Measurements from ENCODE around the gene FGF14.

FGF14 gene

DNA sequence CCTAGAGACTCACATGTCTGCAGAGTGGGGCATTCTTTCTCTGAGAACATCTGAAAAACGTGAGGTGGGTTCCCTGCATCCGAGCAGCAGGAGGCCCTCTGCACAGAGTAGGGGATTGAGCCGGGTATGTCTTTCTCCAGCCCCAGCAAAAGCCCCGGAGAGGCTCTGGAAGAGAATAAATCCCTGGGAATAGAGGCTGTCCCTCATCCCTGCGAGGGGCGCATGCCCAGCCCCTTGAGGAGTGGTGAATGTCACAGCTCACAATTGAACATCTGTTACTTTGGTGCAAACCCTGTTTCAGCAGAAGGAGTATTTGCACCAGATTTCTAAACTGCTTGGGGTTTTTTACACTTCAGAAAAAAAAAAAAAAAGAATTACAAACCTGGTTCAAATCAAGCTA is 164.6 kb downstream of the FGF14 start:
- no peak for DNase-seq

DNA sequence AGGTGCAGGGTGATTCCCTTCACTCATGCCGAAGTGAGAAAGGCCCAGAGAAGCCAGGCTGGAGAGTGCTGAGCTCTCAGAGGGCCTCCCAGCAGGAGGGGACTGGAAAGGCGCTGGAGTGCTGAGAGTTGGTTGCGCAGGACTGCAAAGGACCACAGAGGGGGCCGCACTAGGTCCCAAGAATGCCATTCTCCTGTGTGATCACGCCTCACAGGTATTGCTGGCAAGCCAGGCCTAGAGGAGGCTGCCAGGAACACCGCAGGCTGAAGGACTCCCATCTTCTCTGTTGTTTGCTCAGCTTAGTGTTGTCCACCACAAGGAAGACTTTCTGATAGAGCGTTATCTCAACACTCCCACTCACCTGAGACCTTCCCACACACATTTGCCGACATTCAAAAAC is 165.0 kb downstream of the FGF14 start:
- DNase-seq: no peak

GRCh38 chr13:102236341-102236740 is 165.5 kb downstream of the FGF14 start:
- DNase-seq: no peak

DNA sequence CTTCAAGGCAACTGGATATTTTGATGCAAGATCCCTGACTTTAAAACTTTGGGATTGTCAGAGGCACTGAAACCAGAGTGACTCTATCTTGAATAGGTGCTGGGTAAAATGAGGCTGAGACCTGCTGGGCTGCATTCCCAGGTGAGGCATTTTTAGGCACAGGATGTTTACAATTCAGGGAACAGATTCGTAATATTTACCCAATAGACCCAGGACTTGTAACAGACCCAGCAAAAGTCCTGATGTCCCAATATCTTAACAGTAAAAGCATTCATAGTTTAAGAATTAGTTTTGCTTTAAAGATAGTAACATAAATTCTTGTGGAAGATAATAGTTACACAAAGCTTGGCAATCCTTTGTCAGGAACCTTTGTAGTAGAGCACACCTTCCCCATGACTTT is 166.2 kb downstream of the FGF14 start:
- DNase-seq: no peak

- DNase-seq: no peak
Observed at GRCh38 chr13:102234618-102235017, 167.2 kb downstream of the FGF14 start.

DNA sequence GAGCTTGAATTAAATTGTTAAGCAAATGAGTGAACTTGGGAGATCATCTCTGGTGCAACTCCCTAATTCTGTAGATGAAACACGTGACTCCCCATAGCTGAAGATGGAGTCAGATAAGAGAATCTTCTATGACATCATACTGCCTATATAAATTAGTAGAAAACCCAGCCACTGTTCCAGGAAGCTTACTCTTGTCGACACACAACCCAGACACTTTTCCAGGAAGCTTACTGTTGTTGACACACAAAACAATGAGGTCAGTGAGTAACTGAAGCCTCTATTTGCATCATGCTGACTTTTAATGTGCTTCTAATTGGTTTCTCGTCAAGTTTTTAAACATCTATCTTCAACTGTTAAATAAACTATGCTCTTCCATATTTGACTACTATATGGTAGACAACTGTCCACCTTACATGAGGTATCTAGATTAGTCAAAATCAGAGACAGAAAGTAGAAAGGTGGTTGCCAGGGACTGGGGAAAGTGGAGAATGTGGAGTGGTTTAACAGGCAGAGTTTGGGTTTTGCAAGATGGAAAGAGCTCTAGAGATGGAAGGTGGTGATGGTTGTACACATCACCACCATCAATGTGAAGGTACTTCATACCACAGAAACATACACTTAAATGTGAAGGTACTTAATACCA is 168.2 kb downstream of the FGF14 start:
- DNase-seq: no peak

- no peak for DNase-seq
Observed at GRCh38 chr13:102231479-102231878, 170.4 kb downstream of the FGF14 start.

DNA sequence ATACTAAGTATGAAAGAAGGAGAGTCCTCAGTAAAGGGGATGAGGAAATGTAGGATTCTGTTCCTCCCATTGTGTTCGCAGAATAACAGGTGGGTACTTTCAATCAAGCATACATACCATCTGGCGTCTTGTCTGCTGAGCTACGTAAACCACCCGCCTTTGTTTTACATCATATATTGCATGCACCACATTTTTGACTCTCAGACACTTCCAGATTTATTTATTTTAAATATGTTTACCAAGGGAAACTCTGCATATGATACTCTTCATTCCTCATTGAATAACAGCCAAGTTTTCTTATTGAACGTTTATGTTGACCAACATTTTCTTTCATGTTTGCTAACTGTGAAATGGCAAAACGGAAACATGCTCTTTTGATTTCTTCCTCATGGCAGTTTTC is 174.1 kb downstream of the FGF14 start:
- no peak for DNase-seq

- DNase-seq: no peak
Observed at GRCh38 chr13:102226591-102226990, 175.3 kb downstream of the FGF14 start.

DNA sequence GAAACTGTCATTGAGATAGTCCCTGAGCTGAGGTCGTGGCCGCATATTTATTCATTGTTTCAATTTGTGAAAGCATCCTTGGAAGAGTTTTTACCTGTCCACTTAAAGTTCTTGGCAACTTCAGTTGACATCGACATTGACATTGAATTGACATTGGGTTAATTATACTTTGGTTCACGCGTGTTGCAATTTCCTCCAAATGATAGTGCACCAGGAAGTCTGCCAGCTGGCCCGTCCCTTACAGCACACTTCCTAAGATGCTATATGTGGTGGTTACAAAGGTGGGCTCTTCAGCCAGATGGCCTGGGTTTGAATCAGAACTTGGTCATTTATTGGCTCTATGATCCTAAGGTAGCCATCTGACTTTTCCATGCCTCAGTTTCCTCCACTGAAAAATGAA is 176.0 kb downstream of the FGF14 start:
- no peak for DNase-seq

- DNase-seq: no peak
Observed at GRCh38 chr13:102220681-102221228, 181.1 kb downstream of the FGF14 start.

DNA sequence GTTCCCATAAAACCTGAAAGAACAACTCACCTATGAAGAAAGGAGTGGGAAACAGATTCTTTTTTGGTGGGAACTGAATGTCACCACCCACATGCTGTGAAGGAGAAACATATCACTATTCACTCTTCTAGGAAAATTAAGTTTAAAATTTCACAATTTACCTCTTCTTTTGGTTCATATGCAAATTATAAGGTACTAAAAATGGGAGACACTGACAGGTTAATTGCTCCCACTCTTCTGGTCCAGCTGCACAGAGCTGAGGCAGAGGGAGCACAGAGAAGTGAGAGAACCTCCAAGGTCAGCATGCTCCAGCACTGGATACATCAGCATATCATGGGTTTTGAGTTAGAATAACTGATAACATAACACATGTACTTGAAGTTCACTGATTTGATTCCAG is 186.9 kb downstream of the FGF14 start:
- DNase-seq: no peak

- DNase-seq: no peak
Observed at GRCh38 chr13:102212729-102213128, 189.1 kb downstream of the FGF14 start.

DNA sequence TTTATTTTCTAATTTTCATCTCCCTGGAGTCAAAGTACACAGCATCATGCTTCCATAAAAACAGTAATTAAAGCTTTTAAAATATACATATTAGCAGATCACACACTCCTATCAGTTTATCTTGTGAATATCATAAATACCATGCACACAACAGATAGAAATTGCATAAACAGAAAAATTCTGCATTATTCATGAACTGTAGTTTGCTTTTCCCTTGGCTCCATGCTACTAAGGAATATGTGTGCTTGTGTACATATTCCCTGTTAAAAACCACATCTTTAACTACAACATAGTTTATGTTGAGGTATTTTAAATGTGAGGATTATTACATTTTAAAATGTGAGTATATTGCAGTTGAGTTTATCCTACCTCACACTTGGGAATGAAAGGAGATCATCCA is 193.5 kb downstream of the FGF14 start:
- DNase-seq: no peak

DNA sequence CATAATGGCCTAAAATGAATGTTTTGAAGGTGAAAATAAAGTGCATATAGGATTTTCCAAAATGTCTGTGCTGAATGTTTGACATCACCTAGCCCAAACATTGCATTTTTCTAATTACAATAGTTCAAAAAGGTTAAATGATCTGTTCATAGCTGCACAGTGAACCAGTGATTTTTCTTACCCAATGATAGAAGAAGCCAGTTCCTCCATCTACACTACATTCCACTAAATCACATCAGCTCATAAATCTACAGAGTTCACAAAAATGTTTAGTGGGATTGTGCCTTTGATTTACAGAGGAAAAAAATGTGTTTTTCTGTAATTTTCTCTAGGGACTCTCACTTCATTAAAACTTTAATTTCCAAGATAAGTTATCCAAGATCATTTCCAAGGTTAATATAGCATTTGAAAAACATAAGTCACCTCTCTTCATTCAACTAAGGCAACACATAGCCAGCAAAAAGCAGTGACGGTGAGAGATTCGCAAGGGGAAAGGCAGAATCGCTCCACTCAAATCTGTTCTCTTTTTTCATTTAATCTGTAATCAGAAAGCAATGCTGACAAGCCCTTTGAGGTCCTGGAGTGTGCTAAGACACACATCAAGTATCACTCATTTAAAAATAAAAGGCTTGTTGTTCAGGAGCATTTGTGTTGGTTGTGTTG is 194.0 kb downstream of the FGF14 start:
- no peak for DNase-seq

- DNase-seq: no peak
Observed at GRCh38 chr13:102203718-102204117, 198.1 kb downstream of the FGF14 start.

DNA sequence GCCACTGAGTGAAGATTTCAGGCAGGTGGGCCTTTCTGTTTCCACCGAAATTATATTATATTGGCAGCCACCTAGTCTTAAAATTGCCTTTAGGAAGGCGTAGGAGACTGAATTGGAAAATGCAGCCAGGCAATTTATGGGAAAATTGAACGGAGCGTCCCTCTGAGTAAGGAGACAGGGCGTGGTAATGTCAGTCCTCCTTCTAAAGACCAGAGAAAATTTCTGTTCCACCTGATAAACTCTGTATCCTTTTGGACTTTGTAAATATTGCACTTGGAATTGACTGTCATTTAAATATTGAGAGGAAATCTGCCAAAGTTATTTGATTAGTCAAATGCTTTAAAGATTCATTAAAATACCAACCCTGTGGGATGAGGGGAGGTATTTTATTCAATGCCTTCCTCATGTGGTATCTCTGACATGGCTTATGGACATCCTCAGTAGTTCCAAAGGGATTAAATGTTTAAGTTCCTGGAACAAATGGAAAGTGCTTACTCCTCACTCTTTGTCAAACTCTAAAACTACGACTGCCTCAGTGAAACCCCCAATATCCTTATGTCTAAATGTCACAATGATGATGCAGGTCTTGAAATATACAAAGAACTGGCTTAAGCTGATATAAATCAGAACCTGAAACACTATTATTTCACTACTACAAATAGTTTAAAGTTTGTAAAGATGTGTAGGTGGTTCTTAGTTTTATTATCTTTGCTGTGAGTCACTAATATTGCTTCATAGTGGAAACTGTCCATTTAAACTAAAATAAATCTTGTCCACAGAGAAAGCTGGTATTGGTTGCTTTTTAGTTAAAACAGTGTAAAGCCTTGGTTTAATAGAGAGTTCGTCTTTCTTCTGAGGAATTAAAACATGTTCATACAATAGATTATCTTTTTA is 203.2 kb downstream of the FGF14 start:
- DNase-seq: no peak

GRCh38 chr13:102197193-102197592 is 204.7 kb downstream of the FGF14 start:
- DNase-seq: no peak

- DNase-seq: no peak
Observed at GRCh38 chr13:102195566-102196462, 206.0 kb downstream of the FGF14 start.

DNA sequence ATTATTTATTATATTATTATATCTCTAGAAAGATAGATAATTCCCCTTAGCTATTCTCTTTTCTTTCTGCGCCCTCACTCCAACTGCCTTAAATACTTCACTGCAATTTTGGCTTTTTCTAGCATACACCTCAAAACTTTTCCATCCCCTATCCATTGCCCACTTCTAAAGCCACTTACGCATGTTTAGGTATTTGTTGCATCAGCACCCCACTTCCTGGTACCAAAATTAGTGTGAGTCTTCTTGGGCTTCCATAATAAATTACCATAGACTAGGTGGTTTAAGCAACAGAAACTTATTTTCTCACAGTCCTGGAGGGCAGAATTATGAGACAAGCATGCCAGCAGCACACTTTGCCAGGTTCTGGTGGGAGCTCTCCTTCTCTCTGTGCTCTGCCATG is 209.0 kb downstream of the FGF14 start:
- no peak for DNase-seq

- no peak for DNase-seq
Observed at GRCh38 chr13:102191951-102192502, 209.8 kb downstream of the FGF14 start.

DNA sequence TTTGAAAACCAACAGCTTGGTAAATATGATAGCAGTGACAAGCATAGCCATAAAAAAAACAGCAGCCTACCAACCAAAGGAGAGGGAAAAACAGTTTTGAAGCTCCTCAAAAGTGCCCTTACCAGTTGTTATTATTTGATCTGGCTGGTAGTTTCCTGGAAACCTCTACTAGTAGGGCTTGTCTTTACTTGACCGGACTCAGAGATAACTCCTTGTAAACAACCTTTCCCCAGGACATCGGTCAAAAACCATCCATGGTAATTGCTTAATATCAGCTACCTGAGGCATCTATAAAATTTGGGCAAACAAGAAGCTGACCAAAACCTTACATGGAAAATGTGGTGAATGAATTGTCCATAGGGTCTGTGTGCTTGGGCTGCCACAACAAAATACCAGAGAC is 210.9 kb downstream of the FGF14 start:
- no peak for DNase-seq
